Measurements from ENCODE around the gene TPP2.

The TPP2 gene

DNA sequence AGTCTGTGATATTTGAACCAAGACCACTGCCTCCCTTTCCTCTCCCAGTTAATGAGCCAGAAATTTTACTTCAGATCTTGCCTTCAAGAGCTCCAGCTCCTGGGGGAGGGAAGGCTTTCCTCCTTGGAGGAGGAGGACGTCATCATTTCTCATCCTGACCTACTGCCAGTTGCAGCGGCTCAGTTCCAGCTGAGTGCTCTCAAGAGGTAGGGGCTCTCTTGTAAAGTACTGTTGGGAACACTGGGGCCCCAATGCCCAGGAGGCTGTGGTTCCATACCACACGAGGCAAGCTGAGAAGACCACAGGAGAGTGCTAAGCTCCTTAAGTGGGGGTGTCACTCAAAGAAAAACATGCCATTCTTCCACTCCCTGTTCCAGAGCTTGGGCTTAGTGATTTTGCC, 61.9 kb downstream of the TPP2 start:
- DNase-seq = no peak

DNA sequence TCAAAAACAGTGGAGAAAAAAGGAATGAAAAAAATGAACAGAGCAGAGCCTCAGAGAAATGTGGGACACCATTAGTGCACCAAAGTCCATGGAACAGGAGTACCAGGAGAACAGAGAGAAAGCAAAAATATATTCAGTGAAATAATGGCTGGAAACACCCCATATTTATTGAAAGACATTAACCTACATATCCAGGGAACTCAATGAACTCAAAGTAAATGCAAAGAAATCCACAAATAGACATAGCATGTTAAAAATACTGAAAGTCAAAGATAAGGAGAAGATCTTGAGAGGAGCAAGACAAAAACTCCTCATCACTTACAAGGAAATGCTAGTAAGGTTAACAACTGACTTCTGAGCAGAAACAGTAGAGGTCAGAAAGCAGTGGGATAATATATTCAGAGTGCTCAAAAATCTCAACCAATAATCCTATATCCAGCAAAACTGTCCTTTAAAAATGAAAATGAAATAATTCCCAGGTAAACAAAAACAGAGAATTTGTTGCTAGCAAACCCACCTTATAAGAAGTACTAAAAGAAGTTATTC, 62.5 kb downstream of the TPP2 start:
- no peak for DNase-seq

DNA sequence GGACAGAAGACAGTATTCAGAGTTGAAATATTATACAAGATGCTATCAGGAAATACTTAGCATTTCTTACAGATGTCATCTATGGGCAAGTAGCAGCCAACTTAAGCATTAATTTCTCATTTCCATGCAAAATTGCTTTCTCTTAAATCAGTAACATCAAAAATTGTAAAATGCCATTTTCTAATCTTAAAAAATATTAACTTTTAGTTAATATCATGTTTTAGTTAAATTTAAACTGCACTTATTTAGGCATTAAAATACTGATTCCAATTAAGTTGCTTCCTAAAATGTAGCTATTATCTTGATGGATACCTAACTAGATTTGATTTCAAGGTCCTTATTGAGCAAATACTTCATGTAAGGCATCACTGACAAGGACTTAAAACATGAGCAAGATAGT, 70.2 kb downstream of the TPP2 start:
- no peak for DNase-seq

DNA sequence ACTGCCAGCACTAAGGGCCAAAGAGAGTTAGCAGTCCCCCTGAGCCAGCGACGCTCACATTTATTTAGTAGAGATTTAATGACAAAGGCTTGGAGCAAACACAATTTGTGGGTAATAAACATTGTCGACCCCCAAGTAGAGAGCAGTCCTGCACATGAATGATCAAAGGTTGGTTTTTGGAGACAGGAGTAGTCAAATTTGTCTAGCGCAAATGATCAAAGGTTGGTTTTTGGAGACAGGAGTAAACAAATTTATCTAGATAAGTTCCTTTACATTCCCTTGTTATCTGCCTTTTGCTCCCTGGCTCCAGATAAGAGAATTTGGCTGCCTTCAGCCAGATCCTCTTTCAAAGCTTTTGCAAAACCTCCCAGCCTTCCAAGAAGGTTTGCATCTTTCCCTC, 71.1 kb downstream of the TPP2 start:
- no peak for DNase-seq

DNA sequence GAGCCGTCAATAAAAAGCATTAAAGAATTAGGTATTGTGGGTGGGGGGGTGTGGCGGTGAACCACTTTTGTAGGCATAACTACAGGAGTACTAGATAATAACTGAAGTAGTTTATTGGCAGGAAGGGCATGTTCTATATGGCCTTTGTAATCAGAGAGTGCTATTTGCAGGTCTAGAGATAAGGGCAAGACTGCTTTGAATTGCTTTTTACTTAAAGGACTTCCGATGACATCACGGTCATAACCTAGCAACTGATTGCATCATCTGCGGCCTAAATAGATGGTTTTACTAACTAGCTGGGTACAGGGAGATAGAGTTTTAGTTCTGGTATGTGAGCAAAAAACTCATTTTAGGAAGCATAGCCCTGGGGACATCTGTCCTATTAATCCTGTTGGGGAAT, 73.3 kb downstream of the TPP2 start:
- no peak for DNase-seq

DNA sequence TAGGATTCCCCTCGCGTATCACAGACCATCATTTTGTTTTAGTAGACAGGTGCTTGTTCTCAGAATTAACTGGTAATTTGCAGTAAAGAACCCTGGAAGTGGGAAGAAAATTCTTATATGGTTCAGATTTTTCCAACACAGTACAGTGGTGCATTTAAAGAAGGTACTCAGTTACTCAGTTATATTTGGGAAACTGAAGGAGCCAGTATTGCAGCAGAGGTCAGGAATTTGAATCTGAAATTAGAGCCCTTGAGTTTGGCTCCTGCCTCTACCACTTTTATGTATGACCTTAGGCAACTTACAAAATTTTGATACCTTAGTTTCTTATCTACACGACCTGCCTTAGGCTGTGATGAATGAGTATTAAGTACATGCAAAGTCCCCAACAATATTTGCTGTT, 78.3 kb downstream of the TPP2 start:
- DNase-seq = no peak

DNA sequence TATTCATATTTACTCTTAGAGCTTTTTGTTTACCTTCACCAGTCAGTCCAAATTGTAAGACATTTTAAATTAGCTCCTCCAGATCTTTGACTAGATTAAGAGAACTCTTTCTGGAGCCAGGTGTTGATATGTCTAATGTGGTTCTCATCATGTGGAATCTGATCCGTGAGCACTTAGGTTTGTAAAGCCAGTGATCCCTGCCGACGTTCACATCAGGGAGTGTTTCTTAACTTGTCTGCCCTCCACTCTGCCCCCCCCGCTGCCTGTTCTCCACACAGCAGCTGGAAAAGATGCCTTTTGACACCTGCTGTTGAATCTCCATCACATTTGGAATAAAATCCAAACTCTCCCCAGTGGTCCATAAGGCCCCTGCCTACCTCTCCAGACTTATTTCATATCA, 80.3 kb downstream of the TPP2 start:
- DNase-seq = no peak

DNA sequence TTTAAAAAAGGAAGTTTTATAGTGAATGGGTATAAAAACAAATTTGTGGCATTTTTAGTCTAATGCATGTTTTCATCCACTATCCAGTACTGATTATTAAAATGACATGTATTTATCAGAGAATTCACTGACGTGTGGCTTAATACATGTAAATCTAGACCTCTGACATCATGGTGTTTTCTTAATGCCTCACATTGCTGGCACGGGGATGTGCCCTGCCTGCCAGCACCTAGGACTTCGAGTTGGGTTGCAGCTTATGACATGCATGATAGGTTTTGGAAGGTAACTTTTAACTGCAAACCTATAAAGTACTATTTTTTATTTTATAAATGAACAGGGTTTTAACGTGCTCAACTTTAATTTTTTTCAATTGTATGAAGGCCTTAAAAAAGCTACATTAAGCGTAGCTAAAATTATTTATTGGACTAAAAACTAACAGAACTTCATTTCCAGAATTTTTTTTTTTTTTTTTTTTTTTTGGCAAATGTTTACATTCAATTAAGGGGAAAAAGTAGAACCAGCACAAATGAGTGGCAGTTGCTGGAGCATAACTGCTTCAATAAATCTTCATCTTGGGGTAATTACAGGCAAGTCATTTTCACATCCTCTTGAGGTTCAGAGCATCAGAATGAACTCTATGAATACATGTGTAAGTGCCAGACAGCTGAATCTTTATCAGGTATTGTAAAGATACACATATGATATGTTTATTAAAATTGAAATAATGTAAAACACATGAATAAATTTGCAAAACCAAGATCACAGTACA, 81.7 kb downstream of the TPP2 start:
- DNase-seq = no peak

DNA sequence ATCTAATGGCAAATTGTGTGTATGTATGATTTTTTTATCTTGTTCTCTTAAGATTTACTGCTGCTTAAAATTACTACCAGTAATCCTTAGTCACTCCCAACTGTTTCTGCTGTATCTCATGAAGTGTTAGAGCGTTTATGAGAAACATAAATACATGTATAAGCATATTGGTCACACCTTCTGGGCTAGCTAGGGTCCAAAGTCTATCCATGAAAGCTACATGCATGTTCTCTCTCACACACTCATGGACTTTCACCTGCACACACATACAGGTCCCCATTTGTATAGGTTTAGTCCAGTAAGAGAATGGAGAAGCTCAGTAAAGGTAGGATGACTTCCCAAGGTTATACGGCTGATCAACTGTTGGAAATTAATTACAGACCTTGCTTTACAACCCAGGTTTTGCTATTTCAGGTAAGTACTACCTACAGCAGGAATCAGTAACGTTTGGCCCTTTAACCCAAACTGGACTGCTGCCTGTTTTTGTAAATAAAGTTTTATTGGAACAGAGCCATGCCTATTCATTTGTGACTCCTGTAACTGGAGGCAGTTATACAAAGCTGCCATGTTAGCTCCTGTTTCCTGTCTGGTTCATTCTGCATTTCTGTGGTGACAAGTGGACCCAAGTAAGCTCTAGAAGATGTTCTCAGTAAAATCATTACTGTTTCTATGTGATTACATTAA, 82.8 kb downstream of the TPP2 start:
- DNase-seq = no peak

DNA sequence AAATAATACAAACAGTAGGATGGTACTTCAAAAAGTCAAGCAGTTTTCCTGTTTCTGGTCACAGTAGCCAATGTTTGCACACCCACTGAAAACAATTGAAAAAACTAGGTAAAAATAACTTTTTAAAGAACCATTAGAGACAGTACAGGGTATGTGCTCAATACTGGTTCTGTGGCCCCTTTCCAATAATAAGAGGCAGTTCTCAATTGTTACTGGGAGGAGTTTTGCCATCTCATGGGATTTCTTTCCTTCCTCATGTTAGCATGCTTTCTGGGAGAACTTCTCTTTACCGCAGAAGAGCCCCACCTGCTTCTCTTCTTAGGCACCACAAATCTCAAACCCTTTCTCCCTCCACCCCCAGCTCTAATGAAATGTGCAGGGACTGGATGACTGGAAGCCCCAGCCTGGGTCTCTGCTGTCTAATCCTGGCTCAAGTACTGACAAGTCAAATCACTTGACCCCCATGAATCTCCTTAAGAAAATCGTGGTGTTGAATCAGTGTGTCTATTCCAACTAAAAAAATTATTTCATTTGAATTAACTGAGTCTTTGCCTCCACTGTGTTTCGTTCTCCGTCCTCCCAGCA, 83.4 kb downstream of the TPP2 start:
- DNase-seq = no peak

DNA sequence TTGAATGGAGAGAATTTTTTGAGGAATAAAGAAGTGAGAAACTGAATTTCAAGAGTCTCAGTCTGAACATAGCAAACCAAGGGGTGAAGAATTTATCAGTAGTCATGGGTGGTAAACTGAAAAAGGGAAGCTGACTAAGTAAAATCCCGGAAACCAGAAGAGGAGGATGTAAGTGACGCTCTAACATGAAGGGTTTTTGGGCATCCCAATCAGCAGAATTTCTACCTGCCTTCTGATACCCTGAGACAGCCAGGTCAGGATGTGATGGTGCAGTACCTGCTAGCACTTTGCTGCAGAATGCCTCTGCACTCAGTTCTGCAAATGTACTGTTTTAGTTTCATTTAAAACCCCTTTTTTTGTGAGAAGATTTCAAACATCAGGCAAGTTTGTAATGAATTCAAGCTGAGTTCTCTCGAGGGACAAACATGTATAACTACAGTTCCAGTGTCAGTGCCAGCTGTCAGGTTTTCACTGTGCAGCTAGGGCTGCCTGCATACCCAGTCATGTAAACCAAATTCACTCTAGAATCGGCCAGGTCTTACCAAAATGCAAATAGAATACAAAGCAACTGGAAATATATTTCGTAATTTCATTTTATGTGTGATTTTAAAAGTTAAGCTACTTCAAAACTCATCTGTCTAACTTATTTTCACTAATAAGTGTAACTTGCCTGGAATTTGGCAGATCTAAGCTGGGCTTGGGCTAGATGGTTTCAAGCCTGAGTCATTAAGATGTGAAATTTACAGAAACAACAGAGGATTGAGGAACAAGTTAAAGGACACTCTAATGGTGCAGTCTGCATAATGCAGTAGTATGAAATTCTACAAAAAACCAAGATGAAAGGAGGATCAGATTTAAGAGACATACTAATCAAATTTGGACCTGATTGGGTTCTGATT, 84.3 kb downstream of the TPP2 start:
- DNase-seq = no peak

DNA sequence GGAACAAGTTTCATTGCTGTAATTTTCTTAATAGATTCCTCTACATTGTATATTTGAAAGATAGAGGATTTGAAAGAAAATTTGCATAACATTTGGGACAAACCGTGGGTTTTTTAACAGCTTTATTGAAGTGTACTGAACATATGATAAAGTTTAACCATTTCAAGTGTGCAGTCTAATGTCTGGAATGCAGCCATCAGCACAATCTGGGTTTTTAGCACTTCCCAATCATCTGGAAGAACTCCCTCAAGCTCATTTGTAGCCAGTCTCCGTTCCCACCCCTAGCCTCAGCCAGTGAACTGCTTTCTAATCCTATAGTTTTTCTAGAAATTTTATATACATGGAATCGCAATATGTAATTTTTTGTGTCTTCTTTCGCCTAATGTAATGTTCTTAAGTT, 85.4 kb downstream of the TPP2 start:
- no peak for DNase-seq

DNA sequence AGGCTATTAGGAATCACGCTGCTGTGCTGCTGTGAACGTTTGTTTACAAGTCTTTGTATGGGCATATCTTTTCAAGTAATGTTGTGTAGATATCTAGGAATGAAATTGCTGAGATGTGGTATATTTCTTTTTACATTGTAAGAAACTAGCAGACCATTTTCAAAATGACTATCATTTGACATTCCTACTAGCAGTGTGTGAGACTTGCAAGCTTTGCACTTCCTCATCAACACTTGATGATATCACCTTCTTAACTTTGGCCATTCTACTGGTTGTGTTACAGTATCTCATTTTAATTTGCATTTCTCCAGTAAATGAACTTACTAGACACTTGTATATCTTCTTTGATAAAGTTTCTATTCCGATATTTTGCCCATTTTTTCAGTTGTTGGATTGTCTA, 85.9 kb downstream of the TPP2 start:
- no peak for DNase-seq

DNA sequence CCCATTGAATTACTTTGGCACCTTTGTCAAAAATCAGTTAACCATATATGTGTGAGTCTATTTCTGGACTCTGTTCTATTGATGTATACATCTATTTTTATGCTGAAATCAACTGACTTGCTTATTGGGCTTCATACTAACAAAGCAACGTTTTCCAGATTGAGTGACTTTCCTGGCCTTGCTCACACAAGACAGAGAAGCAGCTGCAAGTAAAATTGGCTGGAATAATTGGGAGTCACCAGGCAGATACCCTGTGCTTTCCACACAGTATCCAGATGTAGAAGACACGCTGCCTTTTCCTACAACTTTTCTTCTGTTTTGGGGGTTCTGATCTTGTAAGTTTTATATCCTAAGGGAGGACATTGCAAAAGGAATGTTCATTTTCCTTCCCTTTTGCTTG, 86.9 kb downstream of the TPP2 start:
- DNase-seq = no peak

DNA sequence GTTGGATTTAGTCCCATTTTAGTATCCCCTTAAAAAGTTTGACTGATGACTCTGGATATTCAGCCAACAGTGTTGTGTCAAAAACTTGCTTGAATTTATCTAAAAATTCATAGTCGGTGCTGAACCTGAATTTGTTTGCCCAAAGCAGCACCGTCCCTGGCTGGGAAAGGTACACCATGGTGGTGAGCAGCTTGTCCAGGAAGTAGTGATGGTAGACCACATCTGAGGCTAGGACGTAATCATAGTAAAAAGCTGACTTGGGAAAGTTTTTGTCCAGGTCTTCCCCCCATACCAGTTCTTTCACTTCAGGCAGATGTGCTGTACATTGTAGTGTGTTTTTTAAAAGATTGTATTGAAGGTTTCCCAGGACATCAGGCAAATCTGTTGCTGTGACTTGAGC, 89.2 kb downstream of the TPP2 start:
- no peak for DNase-seq

DNA sequence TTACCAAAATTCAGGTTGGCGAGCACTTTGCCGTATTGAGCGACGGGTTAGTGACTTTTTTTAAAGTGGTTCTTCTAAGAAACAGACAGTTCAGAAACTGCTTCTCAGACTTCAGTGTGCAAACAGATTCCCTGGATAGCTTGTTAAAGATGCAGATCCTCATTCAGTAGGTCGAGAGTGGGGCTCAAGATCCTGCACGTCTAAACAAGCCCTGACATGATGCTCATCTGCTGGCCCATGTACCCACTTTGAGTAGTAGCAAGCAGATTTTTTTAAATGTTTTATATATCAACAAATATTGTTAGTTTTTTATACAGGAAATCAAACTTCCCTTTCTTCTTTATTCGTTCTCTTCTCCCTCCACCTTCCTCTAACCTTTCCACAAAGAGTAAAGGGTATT, 90.7 kb downstream of the TPP2 start:
- no peak for DNase-seq

DNA sequence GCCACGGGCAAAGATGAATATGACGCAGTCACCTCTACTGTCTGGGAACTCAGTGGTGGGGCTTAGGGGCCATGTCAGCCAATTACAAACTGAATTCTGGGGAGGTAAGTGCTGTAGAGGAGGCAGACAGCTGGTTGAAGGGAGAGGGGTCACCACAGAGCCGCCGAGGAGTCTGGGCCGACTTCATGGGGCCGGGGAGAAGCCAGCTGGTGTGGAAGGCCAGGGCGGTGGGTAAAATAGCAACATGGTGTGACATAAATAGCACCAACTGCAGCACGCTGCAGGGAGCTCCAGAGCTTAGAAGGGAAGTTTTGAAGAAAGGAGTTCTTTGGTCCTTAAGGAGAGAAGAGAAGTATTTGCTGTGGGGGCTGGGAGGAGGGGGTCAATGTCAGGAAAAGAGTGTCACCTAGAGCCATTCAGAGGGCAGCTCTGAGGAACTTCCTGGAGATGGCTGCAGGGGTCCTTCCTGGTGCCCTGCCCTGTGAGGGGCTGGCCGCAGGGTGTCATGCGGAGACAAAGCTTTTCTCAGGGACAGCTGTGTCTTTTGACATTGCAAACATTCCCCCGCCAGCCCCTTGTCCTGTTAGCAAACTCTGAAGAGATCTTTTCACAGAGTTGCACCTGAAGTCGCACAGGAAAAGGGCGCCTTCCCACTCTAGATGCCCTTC, 91.7 kb downstream of the TPP2 start:
- no peak for DNase-seq

DNA sequence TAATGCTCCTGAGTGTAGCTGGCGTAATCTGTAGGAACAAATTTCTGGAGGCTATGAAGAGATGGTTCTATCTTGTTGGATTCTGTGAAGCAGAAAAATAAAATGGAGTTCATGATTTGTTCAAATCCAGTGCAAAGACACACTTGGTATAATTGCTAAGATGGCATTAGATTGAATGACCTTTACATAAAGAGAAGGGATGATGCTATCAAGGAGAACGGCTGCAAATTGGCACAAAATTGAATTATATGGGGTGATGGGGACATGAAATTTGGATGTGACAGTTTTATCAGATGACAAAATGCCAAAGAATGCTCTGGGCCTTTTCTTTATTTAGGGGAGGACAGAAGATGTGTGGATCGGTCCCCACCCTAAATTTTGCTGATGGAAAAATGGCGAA, 94.1 kb downstream of the TPP2 start:
- no peak for DNase-seq

DNA sequence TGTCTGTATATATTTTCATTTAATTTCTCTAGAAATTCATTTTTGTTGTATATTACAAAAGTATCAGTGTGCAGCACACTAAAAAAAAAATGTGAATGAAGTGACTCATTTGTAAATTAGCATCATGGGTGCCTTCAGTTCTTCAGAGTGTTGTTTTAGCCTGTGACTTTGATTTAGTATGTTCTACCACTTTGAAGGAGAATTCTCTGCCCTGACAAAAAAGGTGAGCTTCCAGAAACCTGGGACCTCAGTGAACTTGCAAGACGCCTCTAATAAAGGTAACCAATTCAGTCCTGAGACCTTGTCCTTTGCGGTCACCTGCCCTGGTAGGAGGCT, 95.7 kb downstream of the TPP2 start:
- no peak for DNase-seq

DNA sequence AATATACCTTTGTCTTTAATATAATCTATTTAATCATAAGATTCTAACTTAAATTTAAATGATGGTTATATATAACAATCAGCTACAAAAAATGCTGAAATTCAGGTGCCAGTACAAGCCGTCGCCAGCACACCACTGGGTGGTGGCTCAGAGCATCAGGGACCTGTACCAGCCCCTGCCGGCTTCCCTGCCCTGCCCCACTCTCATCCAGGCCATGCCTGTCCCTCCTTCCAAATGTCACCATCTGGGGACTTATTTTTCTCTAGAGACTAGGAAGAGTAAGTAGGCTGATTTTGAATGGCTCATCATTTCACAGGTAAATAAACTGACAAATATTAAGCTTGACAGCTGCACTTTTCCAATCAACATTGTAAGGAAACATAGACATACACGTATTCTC, 96.5 kb downstream of the TPP2 start:
- no peak for DNase-seq

DNA sequence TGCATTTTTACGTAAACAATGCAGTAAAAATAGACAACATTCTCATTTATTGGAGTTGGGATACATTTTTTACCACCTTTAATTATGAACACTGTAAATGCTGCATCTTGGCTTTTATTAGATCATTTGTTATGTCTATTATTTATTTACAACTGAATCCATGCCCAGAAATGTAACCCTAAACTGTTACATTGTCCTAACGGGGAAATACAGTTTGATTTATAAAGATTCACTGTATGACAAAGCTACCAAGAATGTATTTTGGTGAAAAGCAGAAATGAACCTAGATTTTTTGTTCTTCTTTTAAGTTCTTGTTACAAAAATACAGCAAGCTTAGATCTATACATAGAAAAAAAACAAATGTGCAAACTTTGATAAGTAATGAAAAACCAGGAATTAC, 97.0 kb downstream of the TPP2 start:
- no peak for DNase-seq

DNA sequence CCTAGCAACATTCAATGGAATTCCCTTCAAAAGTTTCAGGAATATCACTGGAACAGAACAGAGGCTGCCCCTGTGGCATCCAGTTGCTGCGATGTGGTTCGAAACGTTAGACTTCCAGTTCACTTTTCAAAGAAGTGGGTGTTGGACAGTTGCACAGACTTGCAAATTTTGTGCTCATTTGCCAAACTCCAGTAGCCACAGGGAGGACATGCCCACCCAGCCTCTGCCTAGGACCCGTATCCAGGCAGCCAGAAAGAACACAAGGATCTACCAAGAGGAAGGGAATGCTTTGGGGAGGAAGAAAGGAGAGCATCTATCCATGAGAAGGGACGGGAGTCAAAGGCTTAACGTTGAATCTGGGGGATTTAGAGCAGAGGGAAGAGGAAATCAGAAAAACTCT, 98.2 kb downstream of the TPP2 start, which contains the start of gene METTL21C:
TSS of gene METTL21C (minus strand) at position 108 of the 400 bp plus-strand sequence. CDS start 546 bp downstream, outside the sequence.
- DNase-seq = no peak

DNA sequence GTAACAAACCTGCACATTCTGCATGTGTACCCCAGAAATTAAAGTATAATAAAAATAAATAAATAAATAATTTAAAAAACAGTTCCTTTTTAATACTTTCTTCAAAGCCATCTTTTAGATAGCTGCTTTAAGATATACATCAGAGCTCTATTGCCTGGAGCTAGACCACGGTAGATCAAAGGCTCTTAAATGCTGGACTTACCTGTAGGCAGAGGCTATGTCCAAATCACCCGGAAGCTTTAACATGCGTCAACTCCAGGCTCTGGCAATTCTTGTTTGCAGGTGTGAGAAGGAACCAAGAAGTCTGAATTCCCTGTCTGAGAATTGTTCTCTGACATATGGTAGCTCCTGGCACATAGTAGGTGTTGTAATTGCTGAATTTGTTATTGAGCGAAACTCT, 99.7 kb downstream of the TPP2 start:
- no peak for DNase-seq
